Ishikawa (cell line): ENCODE data around the gene IQCH.

ENCODE experiments used
- CEBPB ChIP-seq: IDR thresholded peaks from 2 replicates; pipeline ENCODE4 v1.6.1; 2012
- CREB1 ChIP-seq: IDR thresholded peaks from 2 replicates; pipeline ENCODE4 v1.6.1; 2012; ENCODE audit warnings: low read depth
- TAF1 ChIP-seq: IDR thresholded peaks from 2 replicates; pipeline ENCODE4 v1.6.1; 2012; ENCODE audit warnings: low read depth, mild to moderate bottlenecking
- YY1 ChIP-seq: IDR thresholded peaks from 2 replicates; pipeline ENCODE4 v1.6.1; 2012; ENCODE audit warnings: low read depth

- TF ChIP-seq CREB1 (no peak), CEBPB (no peak), TAF1 (no peak), YY1 (no peak)
These were observed 57.1 kb downstream of the IQCH start for GRCh38 chr15:67311731-67312130.
